GM12892 (cell line): Measurements from ENCODE around the gene HP1BP3.
A peak's percentile ranks its signal among the peaks of the same experiment; 100 is the strongest.
"Not testable (repeated sequence)": the region's sequence is repeated elsewhere in the genome, so short reads cannot be mapped to it uniquely, and the experiment has no call there.

Source experiments
- DNase-seq: peaks from one replicate; pipeline ENCODE4 v3.0.0; 2011; ENCODE audit not compliant: insufficient read length
- FAIRE-seq: peaks from 2 replicates; lab custom pipeline; 2011; peaks lifted over from hg19 to GRCh38; lab: Jason Lieb, UNC
- POLR2A ChIP-seq: IDR thresholded peaks from 2 replicates; pipeline ENCODE4 v1.6.1; 2011; ENCODE audit warnings: low read depth, low read length, control low read depth
- POLR2AphosphoS5 ChIP-seq: IDR thresholded peaks from 2 replicates; pipeline ENCODE4 v1.6.1; 2011; ENCODE audit warnings: low read depth, low read length, control low read depth
- TAF1 ChIP-seq: IDR thresholded peaks from 2 replicates; pipeline ENCODE4 v1.6.1; 2011; ENCODE audit warnings: low read depth, mild to moderate bottlenecking, control low read depth, low read length, borderline replicate concordance

HP1BP3 gene

DNA sequence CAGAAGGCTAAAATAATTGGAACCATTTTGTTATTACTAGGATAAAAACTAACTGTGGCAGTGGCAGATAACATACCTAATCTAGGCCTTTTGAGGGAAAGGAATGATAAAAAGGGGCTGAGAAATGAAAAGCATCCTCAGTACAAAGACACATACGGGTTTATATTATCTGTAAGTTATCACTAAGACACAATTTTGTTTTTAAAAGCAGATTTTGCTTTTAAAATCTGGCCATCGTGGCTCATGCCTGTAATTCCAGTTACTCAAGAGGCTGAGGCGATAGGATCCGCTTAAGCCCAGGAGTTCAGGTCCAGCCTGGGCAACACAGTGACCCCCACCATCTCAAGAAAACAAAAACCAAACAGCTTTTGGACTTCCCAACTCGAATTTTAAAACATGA lies 24.8 kb upstream of the HP1BP3 start:
- no peak for FAIRE-seq
- DNase-seq = no peak
- TF ChIP-seq POLR2AphosphoS5 (no peak), TAF1 (no peak), POLR2A (no peak)

DNA sequence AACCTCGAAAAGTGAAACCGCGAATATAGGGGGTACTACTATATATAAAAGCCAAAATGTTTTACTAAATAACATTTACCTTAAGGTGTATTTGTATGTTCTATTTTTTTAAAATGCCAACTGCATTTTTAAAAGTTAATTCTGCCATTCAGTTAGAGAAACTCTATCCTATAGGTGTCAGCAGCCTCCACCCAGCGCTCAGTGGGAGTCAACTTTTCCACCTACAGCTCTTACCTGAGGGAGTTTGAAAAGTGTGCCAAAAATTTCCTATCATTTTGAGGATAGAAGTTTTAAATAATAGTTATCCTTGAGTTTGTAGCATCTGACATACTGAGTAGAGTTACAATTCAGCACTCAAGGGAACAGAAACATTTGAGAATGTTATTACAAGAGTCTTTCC lies 6.1 kb upstream of the HP1BP3 start:
- FAIRE-seq (no peak), DNase-seq (no peak)
- TF ChIP-seq POLR2A (no peak), TAF1 (no peak), POLR2AphosphoS5 (no peak)

DNA sequence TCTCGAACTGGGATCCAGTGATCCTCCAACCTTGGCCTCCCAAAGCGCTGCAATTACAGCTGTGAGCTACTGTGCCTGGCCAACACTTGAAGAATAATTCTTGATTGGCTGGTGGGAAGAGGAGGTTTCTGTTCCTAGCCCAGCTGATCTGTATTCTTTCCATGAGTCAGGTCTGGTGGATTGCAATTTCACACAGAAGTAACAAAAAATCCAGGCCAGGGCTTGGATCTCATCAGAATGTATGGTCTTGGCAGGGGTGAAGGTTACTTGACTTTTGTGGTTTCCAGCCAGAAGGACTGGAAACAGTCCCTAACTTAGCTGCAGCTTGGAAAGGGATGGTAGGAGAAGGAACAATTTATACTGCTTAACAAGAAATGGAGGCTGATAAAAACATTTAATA lies 5.1 kb upstream of the HP1BP3 start:
- DNase-seq (no peak), FAIRE-seq (no peak)
- TF ChIP-seq POLR2A (no peak), TAF1 (no peak), POLR2AphosphoS5 (no peak)

DNA sequence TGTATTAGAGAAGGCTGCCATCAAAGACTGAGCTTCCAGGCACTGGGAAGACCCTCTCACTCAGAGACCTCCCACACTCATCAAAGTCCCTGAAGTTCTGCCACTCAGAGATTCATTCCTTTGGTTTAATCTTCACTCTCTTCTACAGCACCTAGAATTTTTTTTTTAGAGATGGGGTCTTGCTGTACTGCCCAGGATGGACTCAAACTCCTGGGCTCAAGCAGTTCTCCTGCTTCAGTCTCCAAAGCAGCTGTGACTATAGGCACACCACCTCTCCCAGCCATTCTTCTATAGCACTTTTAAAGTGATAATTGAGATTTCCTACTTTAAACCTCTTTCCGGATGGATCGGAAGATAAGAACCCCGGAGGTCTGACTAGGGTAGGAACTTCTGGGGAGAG lies 3.7 kb upstream of the HP1BP3 start:
- no peak for TF ChIP-seq POLR2A
- no peak for TF ChIP-seq TAF1
- no peak for TF ChIP-seq POLR2AphosphoS5
- FAIRE-seq = no peak
- no peak for DNase-seq

DNA sequence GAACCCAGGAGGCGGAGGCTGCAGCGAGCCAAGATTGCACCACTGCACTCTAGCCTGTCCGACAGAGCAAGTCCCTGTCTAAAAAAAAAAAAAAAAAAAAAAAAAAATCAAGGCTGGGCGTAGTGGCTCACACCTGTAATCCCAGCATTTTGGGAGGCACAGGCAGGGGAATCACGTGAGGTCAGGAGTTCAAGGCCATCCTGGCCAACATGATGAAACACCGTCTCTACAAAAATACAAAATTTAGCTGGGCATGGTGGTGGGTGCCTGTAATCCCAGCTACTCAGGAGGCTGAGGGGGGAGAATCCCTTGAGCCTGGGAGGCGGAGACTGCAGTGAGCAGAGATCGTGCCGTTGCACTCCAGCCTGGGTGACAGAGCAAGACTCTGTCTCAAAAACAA lies 2.5 kb upstream of the HP1BP3 start:
- not testable (repeated sequence) for DNase-seq, FAIRE-seq

DNA sequence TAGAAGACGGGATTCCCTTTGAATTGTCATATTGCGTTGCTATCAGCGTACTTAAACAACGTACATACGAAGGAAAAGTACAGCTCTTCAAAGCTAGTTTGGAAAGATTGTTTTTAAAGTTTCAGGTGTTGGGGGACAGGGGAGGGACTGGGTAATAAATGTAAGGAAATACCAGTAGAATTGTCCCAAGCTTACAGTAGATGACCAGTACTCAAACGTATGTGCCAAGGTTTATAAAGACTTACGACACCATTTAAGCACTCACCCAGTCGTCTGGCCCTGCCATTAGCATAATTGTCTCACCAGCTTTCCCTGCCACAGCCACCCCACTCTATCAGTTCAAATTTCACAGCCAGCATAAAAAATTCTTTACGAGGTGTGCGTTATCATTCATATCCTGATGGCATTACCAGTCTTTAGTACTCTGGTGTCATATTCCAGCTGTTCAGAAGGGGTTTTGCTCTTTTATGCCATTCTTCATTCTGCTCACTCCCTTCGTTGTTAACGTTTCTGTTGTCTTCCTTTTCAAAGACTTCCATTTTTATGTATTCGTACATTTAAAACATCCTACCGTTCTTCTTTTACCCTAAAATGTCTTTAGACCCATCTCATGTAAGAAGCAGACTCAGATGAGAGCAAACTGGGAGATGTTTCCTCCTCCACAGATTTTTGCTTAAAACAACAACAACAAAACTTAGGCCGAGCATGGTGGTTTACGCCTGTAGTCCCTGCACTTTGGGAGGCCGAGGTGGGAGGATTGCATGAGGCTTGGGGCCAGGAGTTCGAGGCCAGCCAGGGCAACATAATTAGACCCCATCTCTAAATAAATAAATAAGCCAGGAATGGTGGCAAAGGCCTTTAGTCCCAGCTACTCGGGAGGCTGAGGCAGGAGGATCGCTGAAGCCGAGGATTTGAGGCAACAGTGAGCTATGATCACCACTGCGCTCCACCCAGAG lies 1.0 kb upstream of the HP1BP3 start:
- TF ChIP-seq POLR2AphosphoS5 (no peak), TAF1 (no peak), POLR2A (no peak)
- FAIRE-seq (peak; percentile 54), DNase-seq (no peak)

DNA sequence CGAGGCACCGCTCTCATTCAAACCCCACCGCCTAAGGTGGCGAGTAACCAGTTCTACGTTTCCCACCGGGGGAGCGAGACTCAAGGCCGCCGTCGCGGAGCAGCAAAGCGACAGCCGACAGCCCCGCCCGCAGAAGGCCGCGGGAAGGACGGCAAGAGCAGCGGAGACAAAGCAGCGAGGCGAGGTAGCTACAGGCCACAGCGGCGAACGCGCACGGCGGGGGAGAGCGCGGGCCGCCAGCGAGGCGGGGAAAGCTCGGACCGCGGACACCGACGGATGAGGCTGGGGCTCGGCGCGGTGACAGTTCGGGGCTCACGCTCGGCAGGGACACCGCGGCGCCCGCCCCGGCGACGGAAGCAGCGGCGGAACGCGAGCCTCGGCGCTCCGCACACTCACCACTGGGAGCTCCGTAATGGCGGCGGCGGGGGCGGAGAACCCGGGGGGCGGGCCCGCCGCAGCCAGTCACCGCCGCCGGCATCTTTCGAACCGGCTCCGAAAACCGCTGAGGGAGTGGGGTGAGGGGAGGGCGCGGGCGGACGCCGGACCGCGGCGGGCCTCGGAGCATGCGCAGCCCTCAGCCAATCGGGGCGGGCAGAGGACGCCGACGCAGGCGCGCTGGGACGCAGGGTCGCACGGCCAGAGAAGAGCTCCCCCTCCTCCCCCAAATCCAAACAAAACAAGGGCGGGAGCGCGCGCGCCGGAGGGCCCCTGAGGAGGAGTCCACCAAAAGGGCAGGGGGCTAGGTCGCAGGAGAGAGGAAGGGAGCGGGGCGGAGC lies 666 bp downstream of the HP1BP3 start:
- TF ChIP-seq POLR2AphosphoS5 = peak; percentile 59
- TF ChIP-seq POLR2A = peak; percentile 78; the same call in 1 of the 2 replicates
- no peak; the same call in 1 of the 2 replicates for TF ChIP-seq TAF1
- FAIRE-seq (peak; percentile 95), DNase-seq (peak; percentile 80)

DNA sequence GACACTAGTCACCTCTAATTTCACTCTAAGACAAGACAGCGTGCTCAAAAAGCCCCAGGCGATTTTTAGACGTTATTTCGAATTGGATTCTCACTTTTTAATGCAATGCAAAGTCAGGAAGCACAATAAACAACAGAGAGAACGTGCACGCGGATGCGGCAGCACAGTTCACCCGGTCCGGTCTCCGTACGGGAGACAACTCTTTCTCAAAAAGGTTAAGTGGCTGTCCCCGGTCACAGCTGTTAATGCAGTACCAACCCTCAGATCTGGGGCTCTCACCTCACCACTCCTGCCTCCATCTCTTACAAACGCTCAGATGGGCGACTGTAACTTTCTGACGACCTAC lies 1.2 kb downstream of the HP1BP3 start:
- TF ChIP-seq POLR2AphosphoS5 = no peak
- no peak for TF ChIP-seq POLR2A
- no peak for TF ChIP-seq TAF1
- DNase-seq = peak; percentile 6
- no peak for FAIRE-seq

DNA sequence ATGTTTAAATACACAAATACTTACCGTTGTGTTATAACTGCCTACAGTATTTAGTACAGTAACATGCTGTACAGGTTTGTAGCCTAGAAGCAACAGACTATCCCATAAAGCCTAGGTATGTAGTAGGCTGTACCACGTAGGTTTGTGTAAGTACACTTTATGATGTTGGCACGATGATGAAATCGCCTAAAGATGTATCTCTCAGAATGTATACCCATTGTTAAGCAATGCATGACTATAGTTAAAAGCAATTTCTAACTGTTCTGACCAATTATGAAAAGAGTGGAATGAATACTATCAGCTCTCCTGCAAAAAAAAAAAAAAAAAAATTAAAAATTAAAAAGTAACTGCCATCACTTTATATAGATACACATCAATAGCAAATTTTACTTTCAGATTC lies 11.4 kb downstream of the HP1BP3 start:
- TF ChIP-seq TAF1 (no peak), POLR2A (no peak), POLR2AphosphoS5 (no peak)
- DNase-seq = no peak
- FAIRE-seq = no peak

DNA sequence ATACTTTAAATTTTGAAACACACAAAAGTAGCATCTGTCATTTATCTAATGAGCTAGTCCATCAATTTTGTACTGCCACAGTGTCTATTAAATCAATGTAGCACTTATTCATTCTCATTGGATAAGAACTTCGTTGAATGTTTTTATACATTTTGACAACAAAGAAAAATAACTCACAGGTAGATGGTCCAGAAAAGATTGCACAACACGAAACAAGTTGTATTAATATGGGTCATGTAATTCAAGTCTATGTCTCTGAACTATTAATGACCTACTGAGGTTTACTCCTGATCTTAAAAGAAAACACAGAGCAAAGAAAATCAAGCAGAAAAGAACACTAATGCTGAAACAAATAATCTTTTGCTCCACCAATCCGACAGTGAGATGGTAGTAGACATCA lies 15.3 kb downstream of the HP1BP3 start:
- DNase-seq = no peak
- no peak for TF ChIP-seq POLR2AphosphoS5
- no peak for TF ChIP-seq POLR2A
- no peak for TF ChIP-seq TAF1
- no peak for FAIRE-seq

DNA sequence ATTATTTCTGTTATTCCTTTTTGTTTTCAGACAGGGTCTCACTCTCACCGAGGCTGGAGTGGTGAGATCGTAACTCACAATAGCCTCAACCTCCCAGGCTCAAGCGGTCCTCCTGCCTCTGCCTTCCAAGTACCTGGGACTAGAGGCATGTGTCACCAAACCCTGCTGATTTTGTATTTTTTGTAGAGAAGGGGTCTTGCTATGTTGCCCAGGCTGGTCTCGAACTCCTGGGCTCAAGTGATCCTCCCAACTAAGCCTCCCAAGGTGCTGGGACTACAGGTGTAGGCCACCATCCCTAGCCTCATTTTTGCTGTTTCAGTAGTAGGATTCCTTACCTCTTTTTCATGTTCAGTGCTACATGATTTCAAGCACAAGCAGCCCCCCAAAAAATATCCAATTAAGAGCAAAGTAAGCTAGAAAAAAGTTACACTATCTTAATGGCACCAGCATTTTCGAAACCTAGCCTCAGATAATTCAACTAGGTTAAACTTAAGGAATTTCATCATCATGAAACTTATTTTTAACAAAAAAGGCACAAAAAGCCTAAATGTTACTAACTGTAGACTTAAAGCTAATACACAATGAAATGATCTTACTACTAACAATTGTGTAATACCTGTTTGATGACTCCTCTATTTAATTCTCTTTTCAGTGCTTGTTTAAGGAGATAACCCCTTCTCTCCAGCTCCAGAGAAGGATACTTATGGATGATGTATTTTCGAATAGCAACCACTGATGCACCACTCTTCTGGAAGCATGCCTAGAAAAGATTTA lies 16.6 kb downstream of the HP1BP3 start:
- TF ChIP-seq POLR2A (no peak), TAF1 (no peak), POLR2AphosphoS5 (no peak)
- DNase-seq = no peak
- no peak for FAIRE-seq

DNA sequence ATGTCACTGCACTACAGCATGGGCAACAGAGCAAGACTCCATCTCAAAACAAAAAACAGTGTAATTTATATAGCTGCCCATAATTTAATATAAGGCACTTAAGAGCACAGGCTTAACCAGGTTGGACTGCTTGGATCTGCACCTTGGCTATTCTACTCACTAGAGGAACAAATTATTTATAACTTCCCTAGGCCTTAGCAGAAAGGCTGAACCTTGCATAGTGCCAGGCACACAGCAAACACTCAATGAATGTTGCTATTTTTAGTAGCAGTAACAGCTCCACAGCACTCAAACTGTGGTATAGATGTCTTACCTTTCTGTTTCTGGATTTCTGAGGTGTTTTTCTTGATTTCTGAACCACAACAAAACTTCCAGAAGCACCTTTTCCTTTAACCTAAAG lies 19.8 kb downstream of the HP1BP3 start:
- DNase-seq = no peak
- TF ChIP-seq POLR2A (no peak), TAF1 (no peak), POLR2AphosphoS5 (no peak)
- no peak for FAIRE-seq
